Measurements from ENCODE around the gene GULP1. TPM values are rescaled to one million over a fixed set of nuclear protein-coding genes. Genes with fewer than 3 reads are reported as not detected.
A peak's percentile ranks its signal among the peaks of the same experiment; 100 is the strongest.

Gene GULP1
- total and polyA plus RNA-seq, 11 donors = 1.1 to 8.3 (median 4.7) TPM

GRCh38 chr2:188573453-188573852 is 281.8 kb downstream of the GULP1 start:
- ATAC-seq (no peak), DNase-seq (no peak)
- Histone ChIP-seq H3K4me1 (peaks cover 0 to 4% (median 0%) of the 10 kb centered on the region in 12 donors), H3K27ac (no peak overlapping the region), H3K27me3 (no peaks in the 10 kb centered on the region), H3K36me3 (peaks cover 0 to 4% (median 0%) of the 10 kb centered on the region in 9 donors), H3K4me3 (no peak overlapping the region), H3K9me3 (no peaks in the 10 kb centered on the region)
- no peak for TF ChIP-seq CTCF (IDR thresholded peaks at IDR 0.05)
- TF ChIP-seq POLR2A (IDR thresholded peaks at IDR 0.05) = no peak
- intact Hi-C loops (cut with DNase I) = no loop called here
- WGBS, 4 donors = 86 to 100% (median 96%) methylated on average over 1 of the region's 1 CpG

- intact Hi-C loops (cut with DNase I) = no loop called here
- WGBS, 4 donors = 90 to 96% (median 94%) methylated on average over 2 of the region's 2 CpGs
- no peaks in the 10 kb centered on the region for H3K27me3 ChIP-seq
Observed at GRCh38 chr2:188576006-188576405, 284.3 kb downstream of the GULP1 start.

GRCh38 chr2:188576651-188577050 is 285.0 kb downstream of the GULP1 start:
- Histone ChIP-seq H3K9me3 (no peaks in the 10 kb centered on the region), H3K36me3 (no peaks in the 10 kb centered on the region), H3K27ac (peak overlapping the region in 5 of 12 donors; percentile 7 to 53 (median 20)), H3K27me3 (no peaks in the 10 kb centered on the region), H3K4me1 (peaks cover 0 to 4% (median 0%) of the 10 kb centered on the region in 12 donors), H3K4me3 (no peak overlapping the region)
- ATAC-seq (no peak), DNase-seq (no peak)
- WGBS, 4 donors = 88 to 100% (median 96%) methylated on average over 1 of the region's 1 CpG
- intact Hi-C loops (cut with DNase I) = no loop called here
- no peak for TF ChIP-seq CTCF (IDR thresholded peaks at IDR 0.05)
- TF ChIP-seq POLR2A (IDR thresholded peaks at IDR 0.05) = no peak

More at GRCh38 chr2:188576006-188576405, 284.3 kb downstream of the GULP1 start:
- H3K27ac ChIP-seq = peak overlapping the region in 1 of 12 donors; percentile 53
- TF ChIP-seq CTCF (IDR thresholded peaks at IDR 0.05) (no peak), POLR2A (IDR thresholded peaks at IDR 0.05) (no peak)
- peaks cover 0 to 4% (median 0%) of the 10 kb centered on the region in 12 donors for H3K4me1 ChIP-seq
- no peaks in the 10 kb centered on the region for H3K9me3 ChIP-seq
- no peak for DNase-seq
- ATAC-seq = no peak
- no peak overlapping the region for H3K4me3 ChIP-seq
- no peaks in the 10 kb centered on the region for H3K36me3 ChIP-seq

GRCh38 chr2:188577231-188577630 is 285.6 kb downstream of the GULP1 start:
- intact Hi-C loops (cut with DNase I) = no loop called here
- no peaks in the 10 kb centered on the region for H3K9me3 ChIP-seq
- DNase-seq = no peak
- ATAC-seq = no peak
- H3K27me3 ChIP-seq = no peaks in the 10 kb centered on the region
- TF ChIP-seq POLR2A (IDR thresholded peaks at IDR 0.05) (no peak), CTCF (IDR thresholded peaks at IDR 0.05) (no peak)
- H3K4me3 ChIP-seq = no peak overlapping the region
- H3K36me3 ChIP-seq = no peaks in the 10 kb centered on the region
- 81 to 86% (median 83%) methylated on average over 2 of the region's 2 CpGs for WGBS, 4 donors
- peak overlapping the region in 4 of 12 donors; percentile 3 to 44 (median 16) for H3K27ac ChIP-seq
- peaks cover 0 to 4% (median 0%) of the 10 kb centered on the region in 12 donors for H3K4me1 ChIP-seq
